Measurements from ENCODE around the gene PARD3.
"Not testable (repeated sequence)": the region's sequence is repeated elsewhere in the genome, so short reads cannot be mapped to it uniquely, and the experiment has no call there.

Gene PARD3

DNA sequence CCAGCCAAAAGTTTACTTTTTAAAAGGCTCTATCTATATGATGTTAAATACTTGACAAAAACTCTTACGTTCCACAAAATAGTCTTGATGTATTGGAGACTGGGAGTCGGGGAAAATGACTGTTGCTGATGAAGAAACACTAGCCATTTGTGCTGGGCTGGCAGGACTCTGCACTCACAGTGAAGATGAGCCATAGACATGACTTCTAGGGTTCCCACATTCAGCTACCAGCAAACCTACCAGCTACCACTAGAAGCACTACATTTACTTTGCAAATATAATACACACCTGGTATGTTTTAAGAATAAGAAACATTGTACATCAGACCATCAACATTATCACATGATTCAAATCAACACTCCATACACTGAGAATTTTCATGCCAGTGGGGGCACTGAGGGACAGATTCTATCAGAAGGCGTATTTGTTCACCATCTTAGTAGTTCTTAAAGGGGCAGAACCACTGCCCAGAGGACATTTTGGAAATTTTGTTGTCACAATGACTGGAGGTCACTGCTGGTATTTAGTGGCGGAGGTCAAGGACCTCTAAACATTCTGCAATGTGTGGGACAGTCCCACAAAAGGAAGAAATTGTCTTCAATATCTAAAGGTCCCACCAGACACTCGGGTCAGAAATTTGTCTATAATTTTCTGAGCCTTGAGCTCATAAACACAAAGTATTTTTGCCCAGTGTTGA, 52.3 kb downstream of the PARD3 start:
- no peak for DNase-seq

DNA sequence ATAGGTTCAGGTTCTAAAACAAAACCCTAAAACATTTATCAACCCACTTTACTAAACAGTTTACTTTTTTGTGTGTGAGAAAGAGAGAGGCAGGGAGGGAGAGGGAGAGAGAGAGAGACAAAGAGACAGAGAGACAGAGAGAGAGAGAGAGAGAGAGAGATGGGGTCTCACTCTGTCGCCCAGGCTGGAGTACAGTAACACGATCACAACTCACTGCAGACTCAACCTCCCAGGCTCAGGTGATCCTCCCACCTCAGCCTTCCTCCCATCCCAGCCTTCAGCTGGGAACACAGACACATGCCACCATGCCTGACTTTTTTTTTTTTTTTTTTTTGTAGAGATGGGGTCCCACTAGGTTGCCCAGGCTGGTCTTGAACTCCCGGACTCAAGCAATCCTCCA, 52.9 kb downstream of the PARD3 start:
- no peak for DNase-seq

DNA sequence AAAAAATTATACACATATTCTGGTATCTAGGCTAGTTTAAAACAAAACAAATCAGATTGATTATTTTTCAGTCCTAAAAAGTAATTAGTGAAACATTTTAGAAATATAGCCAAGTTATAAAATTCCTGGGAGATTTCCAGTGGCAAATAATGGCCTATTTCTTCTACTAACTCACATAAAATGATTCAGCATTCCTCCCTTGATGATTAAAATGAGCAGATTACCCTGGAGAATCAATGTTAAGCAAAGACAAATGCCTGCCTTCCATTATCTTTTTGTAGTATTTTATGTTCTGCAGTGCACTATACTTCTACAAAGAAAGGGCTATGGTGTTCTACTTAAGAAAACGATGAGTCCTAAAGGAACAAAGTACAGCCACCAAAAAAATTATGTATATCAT, 53.6 kb downstream of the PARD3 start:
- DNase-seq = no peak

DNA sequence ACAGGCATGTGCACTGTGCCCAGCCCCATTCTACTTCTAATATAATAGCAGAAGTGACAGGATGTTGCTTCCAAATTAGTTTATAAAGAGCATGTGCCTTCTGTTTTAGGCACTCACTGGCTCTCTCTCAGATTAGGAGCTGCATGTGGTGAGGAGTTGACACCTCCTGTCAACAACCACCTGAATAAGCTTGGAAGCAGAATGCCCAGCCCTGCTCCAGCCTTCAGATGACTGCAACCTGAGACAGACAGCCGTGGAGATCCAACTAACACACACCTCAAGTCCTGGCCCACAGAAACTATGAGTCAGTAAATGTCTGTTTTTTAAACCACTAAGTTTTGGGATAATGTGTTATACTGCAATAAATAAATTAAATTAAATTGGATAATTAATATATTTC, 54.5 kb downstream of the PARD3 start:
- no peak for DNase-seq

DNA sequence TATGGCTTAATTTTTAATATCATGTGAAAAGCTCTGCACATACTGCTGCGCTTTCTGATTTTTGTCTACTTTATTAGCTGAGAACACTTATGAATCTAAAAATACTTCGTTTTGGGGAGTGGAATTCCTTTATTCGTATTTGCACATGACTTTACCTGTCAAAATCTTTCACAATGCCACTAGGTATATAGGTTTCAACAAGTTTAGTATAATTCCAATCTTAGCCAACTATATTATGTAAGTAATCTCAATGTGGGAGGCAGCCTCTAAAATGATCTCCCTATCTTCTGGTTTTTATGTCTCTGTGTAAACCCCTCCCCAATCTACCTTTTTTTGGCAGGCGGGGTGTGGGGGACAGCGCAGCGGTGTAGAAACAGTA, 55.3 kb downstream of the PARD3 start:
- no peak for DNase-seq

DNA sequence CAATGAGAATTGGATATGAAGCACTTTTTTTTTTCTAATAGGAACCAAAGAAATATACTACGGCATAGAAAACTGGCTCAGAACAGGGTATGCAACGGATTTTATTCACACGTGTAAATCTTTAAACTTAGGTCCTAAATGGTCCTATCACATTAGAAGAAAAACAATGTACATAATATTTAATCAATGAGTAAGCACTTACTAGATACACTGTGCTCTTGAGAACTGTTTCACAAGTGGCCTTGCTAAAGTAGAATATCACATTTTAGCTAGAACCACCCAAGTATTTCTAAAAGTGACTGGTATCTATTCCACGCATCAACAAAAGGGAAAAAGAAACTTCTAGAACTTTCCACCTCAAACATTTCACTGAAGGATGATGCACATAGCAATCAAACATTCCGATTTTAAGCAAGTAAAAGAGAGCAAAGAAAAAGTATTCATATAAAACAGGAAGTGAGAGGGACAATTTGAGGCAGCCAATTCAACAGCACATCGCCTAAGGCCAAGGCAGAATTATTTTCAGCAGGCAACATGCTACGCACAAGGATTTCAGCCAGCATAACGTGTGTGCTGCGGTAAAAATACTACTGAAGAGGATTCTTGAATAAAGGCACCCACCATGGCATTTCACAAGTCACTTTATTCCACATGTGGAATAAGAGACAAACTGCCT, 55.8 kb downstream of the PARD3 start:
- DNase-seq = no peak

DNA sequence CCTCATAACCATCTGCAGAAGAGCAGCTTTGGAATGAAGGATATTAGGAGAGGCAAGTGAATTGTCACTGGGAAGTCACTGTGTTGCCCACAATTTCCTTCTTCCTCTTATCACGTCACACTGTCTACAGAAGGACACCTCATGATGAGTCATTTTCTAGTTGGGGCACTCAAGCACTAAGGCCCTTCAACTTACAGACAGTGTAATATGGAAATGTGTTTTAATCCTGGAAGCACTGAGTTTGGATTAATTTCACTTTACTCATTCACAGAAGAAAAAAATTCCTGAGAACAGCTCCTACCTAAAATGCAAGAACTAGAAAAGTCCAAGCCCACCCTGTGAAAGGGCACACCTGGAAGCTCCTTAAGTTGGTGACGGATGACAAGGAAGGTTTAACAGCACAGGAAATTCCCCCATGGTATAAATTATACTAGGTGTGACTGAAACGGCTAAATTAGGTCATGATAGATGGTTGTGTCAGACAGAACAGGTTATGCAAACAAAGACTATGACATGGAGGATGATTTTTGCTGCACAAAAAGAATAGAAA, 56.6 kb downstream of the PARD3 start:
- no peak for DNase-seq

DNA sequence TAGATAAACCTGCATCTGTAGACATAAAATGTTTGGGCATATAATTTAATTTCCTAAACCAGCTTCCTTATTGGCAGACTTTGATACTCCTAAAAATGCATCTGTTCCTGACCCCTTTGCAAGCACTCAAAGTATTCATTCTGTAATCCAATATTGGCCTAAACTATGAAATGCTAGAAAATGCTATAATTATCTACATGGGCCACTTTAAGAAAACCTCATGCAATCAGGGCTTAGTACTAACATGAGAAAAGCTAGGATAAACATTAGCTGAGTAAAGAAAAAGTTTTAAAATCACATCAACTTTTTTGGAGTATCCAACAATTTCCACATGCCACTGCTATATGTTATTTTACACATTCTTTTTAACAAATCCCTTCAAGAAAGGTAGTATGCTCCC, 57.2 kb downstream of the PARD3 start:
- no peak for DNase-seq

DNA sequence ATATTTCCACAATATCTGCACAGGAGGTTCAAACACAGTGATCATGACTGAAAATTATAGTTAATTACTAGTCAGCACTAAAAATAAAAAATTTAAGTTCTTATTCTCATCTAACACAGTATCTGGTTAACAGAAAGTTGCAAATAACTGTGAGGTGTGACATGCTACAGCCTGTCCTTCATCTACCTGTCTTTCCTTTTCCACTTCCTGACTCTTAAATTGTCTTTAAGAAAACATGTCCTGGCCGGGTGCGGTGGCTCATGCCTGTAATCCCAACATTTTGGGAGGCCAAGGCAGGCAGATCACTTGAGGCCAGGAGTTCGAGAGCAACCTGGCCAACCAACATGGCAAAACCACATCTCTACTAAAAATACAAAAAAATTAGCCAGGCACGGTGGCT, 57.9 kb downstream of the PARD3 start:
- not testable (repeated sequence) for DNase-seq

DNA sequence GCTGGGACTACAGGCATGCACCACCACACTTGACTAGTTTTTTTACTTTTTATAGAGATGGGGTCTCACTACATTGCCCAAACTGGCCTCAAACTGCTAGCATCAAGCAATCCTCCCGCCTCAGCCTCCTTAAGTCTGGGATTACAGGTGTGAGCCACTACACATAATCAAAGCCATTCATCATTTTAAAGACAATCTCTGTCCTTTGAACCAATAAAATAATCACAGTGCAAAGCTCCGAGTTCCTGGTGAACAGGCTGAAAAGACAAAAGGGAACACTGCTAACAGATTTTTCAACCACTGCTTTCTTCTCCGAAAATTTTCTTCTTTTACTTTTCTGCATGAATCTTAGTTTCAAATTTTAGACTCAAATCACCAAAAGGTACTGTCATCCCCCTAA, 58.5 kb downstream of the PARD3 start:
- DNase-seq = no peak

DNA sequence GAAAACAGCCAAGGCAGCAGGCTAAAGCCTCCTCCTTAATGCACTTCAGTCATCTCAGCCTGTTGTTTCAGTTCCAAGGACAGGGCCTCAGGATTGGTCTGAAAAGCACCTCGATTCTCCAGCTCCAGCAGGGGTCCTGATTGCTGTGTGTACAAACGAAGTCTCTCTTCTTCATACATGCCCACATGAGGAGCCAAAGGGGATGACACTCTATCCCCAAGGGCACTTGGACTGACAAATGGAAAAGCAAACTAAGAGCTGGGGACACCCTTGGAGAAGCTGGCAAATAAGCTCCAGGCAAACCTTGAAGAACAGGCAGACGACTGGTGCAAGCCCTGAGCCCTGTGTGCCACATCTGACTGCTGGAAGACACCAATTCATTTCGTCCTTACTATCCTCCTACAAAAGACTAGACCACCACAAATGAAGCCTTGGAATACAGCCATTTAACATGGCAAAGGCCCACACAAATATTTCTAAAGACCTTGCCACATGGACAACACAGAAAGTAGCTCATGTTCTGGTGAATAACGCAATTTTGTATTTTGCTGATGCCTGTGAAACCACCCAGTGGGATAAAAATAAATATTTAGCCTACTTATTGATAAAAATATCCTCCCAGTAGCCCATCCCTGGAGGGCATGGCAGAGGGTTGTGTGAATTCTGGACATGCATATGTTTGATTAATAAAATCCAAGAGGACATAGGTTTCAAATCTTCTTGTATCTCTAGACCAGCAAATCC, 61.9 kb downstream of the PARD3 start:
- DNase-seq = no peak

DNA sequence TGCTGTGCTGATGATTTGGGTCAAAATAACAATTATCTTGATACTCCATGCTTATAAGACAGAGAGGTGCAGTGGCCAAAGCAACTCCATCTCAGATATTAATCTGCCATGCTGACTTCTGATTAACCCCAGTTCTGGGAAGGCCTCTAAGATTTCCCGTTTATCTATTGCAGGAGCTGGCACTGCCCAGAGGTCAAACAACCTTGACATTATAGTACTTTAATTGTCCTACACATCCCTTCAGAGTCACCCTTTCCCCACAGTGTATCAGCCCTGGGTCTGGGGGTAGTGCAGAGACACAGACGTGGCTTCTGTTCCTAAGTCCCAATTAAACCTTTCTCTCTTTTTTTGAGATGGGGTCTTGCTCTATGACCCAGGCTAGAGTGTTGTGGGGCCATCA, 63.8 kb downstream of the PARD3 start:
- DNase-seq = no peak

DNA sequence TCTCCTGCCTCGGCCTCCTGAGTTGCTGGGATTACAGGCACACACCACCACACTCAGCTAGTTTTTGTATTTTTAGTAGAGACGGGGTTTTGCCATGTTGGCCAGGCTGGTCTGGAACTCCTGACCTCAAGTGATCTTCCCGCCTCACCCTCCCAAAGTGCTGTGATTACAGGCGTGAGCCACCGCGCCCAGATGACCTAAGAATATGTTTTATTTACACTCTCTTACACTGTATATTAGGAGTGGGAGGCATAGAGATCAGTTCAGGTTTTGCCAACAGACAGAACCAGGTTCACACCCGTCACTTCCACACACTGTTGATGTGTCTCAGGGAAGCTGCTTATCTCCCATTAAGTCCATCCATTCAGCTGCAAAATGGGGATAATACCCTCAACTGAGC, 64.3 kb downstream of the PARD3 start:
- DNase-seq = not testable (repeated sequence)

DNA sequence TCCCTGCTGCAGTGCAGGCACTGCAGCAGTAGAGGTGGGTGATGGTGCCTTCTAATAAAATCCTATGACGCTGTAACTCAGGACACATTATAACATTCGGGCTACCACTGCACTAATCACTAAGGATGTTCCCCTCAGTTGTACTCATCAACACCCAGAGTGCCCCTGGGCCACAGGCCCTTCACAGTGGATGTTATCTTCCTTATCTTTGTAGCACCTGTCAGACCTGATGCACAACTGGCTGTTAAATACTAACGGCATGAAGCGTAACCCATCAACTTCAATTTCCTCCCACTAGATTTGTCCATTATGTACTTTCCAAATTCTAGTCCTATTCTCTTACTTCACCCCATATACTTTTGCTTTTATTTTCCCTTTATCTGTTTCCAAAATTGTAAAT, 66.3 kb downstream of the PARD3 start:
- no peak for DNase-seq

DNA sequence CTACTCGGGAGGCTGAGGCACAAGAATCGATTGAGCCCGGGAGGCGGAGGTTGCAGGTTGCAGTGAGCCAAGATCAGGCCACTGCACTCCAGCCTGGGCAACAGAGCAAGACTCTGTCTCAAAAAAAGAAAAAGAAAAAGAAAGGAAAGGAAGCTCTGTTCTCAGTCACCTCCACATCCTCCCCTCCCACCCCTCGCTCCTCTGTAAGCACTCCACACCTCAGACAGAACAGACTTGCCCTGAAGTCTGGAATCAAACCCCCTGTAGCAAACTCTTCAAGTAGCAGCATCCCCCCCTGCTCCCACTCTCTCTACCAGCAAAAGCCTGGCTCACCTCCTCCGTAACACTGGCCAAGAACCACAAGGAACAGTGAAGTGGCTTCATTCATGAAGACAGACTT, 66.7 kb downstream of the PARD3 start:
- DNase-seq = no peak

DNA sequence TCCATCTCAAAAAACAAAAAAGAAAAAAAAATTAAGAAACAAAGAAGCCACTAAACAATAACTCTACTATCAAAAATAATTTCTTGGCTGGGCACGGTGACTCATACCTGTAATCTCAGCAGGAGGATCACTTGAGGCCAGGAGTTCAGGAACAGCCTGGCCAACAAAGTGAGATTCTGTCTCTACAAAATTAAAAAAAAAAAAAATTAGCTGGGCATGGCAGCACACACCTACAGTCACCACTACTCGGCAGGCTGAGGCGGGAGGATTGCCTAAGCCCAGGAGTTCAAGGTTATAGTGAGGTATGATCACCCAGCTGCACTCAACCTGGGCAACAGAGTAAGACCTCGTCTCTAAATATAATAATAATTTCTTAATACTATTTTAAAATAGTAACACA, 69.0 kb downstream of the PARD3 start:
- DNase-seq = no peak

DNA sequence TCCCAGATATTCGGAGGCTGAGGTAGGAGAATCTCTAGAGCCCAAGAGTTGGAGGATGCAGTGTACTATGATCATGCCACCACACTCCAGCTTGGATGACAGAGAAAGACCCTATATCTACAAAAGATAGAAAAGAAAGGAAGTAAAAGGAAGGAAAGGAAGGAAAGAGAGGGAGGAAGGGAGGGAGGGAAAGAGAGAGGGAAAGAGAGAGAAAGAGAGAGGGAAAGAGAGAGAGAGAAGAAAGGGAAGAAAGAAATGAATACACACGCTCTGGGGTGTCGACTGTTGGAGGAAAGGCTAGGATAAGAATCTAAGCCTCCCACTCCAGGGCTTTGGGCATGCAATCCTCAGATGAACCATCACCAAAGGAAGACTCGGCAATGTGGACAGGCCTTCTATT, 69.9 kb downstream of the PARD3 start:
- DNase-seq = no peak

DNA sequence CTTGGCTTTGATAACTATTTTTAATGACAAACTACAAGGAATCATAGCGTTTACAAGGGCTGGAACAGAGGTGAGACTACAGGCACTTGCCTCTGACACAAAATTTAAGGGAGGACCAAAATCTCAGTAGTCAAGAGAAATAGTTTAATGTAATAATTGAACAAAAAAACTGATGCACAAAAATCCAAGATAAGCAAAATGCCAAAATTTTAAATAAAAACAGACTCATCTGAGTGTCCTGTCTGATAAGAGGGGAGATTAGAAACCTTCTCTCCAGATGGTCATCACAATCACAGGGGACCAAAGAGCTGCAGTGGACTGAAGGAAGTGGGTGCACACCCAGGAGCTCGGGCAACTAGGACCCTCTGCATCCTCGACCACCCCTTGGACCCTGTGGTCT, 70.5 kb downstream of the PARD3 start:
- DNase-seq = no peak

DNA sequence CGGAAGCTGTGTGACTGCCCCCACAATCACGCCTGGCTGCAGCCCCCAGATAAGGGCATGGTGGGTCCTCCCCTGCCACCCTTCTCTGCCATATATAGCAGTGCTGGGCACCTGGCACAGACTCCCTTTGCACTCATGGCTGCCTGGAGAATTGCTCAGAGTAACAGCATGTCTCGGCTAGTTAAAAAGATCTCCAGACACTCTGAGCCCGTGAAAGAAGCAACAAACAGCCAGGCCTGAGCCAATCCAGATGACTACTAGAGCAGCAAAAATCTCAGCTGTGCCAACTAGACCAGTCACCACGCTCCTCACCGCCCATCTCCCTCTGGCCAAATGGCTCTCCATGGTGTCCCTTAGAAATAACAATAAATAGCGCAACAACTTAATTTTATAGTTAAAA, 71.3 kb downstream of the PARD3 start:
- no peak for DNase-seq

DNA sequence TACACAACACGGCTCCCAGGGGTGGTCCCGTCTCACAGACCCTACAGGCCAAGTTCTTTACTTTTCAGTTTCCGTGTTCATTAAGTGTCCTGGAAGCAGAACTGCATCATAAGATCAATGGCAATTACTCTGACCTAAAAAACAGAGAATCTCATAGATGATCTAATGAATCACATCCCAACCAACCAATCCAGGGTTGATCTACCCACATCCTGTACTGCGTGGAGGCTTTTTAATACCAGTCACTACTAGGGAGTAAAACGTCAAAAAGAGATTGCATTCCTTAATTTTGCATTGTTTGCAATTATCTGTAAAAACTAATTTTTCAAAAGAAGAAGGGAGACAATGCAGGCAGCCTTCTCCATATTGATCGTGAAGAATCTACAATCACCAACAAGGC, 72.6 kb downstream of the PARD3 start:
- no peak for DNase-seq

DNA sequence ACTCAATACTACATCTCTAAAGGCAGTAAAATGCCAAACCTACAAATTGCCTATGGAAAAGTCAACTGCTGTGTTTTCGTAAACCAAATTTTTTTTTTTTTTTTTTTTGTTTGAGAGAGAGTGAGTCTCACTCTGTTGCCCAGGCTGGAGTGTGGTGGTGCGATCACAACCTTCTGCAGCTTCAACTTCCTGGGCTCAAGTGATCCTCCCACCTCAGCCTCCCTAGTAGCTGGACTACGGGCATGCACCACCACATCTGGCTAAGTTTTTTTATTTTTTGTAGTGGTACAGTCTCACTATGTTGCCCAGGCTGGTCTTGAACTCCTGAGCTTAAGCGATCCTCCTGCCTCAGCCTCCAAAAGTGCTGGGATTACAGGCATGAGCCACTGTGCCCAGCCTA, 74.0 kb downstream of the PARD3 start:
- not testable (repeated sequence) for DNase-seq

DNA sequence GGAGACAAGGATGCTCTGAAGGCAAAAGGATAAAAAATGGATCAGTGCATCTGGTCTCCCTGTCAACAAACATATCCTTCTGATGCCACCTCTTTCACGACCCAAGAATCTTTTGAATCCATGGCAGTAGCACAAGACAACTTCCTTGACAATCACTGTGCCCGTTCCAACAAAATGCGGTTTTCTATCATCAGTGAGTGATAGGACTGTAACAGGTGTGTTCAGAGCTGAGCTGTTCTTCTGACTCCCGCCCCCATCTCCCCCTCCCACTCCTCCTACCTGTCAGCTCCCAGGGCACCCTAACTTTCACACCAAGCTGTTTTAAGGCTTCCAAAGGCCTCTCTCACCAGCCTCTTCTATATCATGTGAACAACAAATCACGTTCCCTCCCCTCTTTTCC, 74.8 kb downstream of the PARD3 start:
- no peak for DNase-seq

DNA sequence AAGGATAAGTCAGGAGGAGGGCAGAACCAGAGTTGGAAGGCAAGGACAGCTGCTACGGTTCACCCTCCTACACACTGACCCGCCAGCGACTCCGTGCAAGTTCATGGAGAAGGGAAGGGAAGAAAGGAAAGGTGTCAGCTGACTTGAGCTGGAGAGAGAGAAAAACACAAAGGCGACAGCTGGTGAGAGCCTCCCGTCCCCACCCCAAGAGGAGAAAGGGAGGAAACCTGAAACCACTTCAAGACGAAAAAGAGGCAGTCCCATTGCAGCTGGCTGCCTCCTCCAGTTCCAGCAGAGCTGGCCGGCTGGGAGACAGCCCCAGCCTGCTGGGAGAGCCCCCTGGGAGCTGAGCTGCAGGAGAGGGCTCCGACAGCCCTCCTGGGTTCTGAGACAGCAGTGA, 75.2 kb downstream of the PARD3 start:
- peak; percentile 6 for DNase-seq

DNA sequence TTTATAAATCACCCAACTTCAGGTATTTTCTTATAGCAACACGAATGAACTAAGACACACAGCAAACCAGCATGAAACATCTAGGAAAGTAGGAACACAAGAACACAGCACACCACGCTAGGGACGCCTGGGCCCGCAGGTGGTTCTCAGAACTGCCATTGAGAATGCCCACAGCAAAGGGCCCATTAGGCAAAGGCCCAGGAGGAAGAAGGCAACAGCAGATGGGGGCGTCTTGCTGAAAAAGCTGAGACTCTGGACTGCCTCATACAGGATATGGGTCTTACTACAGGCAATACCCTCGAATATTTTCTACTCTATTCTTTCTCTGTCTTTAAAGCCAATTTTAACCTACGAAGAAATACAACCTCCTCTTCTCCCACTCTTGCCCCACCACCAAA, 77.3 kb downstream of the PARD3 start:
- DNase-seq = no peak

Measured in NCI-H526 treated with DMSO at 0.1 percent for 48 hours (cell line).